ENCODE results near the gene LGR4. TPM values are rescaled to one million over a fixed set of nuclear protein-coding genes. Genes with fewer than 3 reads are reported as not detected.

The LGR4 gene
- total RNA-seq, 2 experiments from 2014 or later, result 0.06 to 1.2 TPM

DNA sequence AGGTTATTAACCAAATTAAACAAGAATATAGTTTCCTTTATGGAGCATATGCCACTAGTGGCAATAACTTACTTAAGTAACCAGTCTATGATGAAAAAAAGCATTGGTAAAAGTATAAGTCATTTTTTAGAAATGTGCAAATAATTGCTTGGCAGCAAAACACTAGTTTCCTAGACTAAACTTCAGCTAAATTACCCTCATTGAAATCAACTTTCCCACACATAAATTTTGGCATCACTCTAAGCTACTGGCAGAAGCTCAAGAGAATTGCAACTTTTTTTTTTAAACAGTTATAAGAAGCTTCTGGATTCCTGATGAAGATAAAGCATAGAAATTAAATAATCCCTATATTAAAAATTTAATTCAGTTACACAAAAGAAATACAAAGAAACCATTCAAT lies 122.1 kb downstream of the LGR4 start:
- peaks cover 51% of the 10 kb centered on the region for H3K36me3 ChIP-seq (ENCODE audit: insufficient read depth, low read length)
- H3K9me2 ChIP-seq (ENCODE audit: insufficient read depth, low read length), result no peaks in the 10 kb centered on the region
- TF ChIP-seq EZH2phosphoT487 (IDR thresholded peaks at IDR 0.05; ENCODE audit: borderline replicate concordance, low read depth, low read length), result no peak
- TF ChIP-seq, protein P1, sequence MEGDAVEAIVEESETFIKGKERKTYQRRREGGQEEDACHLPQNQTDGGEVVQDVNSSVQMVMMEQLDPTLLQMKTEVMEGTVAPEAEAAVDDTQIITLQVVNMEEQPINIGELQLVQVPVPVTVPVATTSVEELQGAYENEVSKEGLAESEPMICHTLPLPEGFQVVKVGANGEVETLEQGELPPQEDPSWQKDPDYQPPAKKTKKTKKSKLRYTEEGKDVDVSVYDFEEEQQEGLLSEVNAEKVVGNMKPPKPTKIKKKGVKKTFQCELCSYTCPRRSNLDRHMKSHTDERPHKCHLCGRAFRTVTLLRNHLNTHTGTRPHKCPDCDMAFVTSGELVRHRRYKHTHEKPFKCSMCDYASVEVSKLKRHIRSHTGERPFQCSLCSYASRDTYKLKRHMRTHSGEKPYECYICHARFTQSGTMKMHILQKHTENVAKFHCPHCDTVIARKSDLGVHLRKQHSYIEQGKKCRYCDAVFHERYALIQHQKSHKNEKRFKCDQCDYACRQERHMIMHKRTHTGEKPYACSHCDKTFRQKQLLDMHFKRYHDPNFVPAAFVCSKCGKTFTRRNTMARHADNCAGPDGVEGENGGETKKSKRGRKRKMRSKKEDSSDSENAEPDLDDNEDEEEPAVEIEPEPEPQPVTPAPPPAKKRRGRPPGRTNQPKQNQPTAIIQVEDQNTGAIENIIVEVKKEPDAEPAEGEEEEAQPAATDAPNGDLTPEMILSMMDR (conservative IDR thresholded peaks at IDR 0.05; ENCODE audit: low read length), result no peak
- H3K4me1 ChIP-seq (ENCODE audit: insufficient read depth, low read length, poor library complexity, severe bottlenecking), result no peaks in the 10 kb centered on the region
- no peak overlapping the region for H3K4me3 ChIP-seq (ENCODE audit: low read depth, low read length, poor library complexity, severe bottlenecking)
- intact Hi-C loops (cut with micrococcal nuclease; ENCODE audit: unreplicated experiment), result no loop called here
- no peaks in the 10 kb centered on the region for H4K20me1 ChIP-seq (ENCODE audit: insufficient read depth, low read length)
- ChIA-PET CTCF (ENCODE audit: unreplicated experiment) (no interaction called here), POLR2A (interaction anchor here (0.7 to 1.6 kb wide), 3 partner anchors 9 to 62 kb away, joined by 3 to 5 read pairs (median 4); partner anchors contain the start of gene CCDC34)
- no peak for DNase-seq (ENCODE audit: low spot score)
- H3K4me2 ChIP-seq (ENCODE audit: low read length), result no peak overlapping the region
- H3K27ac ChIP-seq (ENCODE audit: low read depth, low read length, poor library complexity, severe bottlenecking), result no peak overlapping the region
- no peaks in the 10 kb centered on the region for H3K79me2 ChIP-seq (ENCODE audit: insufficient read depth, low read depth, low read length)
- H3K9me3 ChIP-seq (ENCODE audit: low read length), result no peaks in the 10 kb centered on the region
- H2AFZ ChIP-seq (ENCODE audit: low read length), result no peak overlapping the region
- no TSS peak for BruUV-seq (replicated peaks)

DNA sequence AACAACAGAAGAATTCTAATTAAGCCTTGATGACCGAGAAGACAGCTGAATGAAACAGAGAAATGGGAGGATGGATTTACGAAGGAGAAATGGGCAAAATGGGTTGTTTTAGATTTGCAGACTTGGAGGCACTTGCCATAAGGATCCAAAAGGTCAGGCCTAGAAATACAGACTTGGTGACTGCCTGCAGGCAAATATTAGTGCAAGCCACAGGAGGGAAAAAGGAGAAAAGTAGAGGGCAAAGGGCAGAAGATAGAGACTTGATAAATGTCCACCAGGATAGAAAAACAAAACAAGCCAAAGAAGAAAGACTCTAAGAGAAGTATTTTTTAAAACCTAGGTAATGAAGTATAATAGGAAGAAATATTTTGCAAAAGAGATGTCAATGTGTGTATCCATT lies 122.7 kb downstream of the LGR4 start:
- Histone ChIP-seq H4K20me1 (ENCODE audit: insufficient read depth, low read length) (no peaks in the 10 kb centered on the region), H3K36me3 (ENCODE audit: insufficient read depth, low read length) (peaks cover 51% of the 10 kb centered on the region), H2AFZ (ENCODE audit: low read length) (no peak overlapping the region), H3K27ac (ENCODE audit: low read depth, low read length, poor library complexity, severe bottlenecking) (no peak overlapping the region), H3K9me2 (ENCODE audit: insufficient read depth, low read length) (no peaks in the 10 kb centered on the region), H3K4me2 (ENCODE audit: low read length) (no peak overlapping the region), H3K79me2 (ENCODE audit: insufficient read depth, low read depth, low read length) (no peaks in the 10 kb centered on the region), H3K4me3 (ENCODE audit: low read depth, low read length, poor library complexity, severe bottlenecking) (no peak overlapping the region), H3K4me1 (ENCODE audit: insufficient read depth, low read length, poor library complexity, severe bottlenecking) (no peaks in the 10 kb centered on the region), H3K9me3 (ENCODE audit: low read length) (no peaks in the 10 kb centered on the region)
- no peak for DNase-seq (ENCODE audit: low spot score)
- CTCF ChIA-PET (ENCODE audit: unreplicated experiment), result no interaction called here
- no TSS peak for BruUV-seq (replicated peaks)
- TF ChIP-seq, protein P1 (conservative IDR thresholded peaks at IDR 0.05; ENCODE audit: low read length), result no peak
- no peak for TF ChIP-seq EZH2phosphoT487 (IDR thresholded peaks at IDR 0.05; ENCODE audit: borderline replicate concordance, low read depth, low read length)
- POLR2A ChIA-PET, result interaction anchor here (0.9 kb wide), 1 partner anchor 10 kb away, joined by 4 read pairs; no protein-coding TSS in a partner anchor
- intact Hi-C loops (cut with micrococcal nuclease; ENCODE audit: unreplicated experiment), result no loop called here

DNA sequence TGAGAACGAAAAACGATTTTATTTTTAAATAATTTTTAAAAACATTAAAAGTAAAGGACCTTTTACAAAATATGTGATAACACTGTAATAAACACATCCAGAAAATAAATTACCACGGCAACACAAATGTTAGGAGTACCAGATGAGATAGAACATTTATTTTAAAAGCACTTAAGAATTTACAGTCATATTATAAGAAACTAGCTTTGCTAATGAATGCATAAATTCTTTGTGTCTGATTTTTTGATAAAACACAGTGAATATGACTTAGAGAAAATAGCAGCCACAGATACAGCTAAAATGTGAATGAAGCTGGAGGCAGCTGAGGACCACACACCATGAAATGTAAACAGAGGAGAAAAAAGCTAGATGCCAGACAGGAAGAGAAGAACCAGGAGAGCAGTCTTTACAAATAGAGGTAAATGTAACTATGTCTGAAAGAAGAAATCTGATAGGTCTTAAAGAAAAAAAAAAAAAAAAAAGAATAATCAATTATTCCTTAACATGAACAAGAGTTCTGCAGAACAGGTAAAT lies 124.2 kb downstream of the LGR4 start:
- BruUV-seq (replicated peaks), result no TSS peak
- CTCF ChIA-PET (ENCODE audit: unreplicated experiment), result no interaction called here
- POLR2A ChIA-PET, result interaction anchor here (0.8 kb wide), 1 partner anchor 19 kb away, joined by 9 read pairs; no protein-coding TSS in a partner anchor
- no peaks in the 10 kb centered on the region for H3K79me2 ChIP-seq (ENCODE audit: insufficient read depth, low read depth, low read length)
- no peak overlapping the region for H3K4me3 ChIP-seq (ENCODE audit: low read depth, low read length, poor library complexity, severe bottlenecking)
- no peak overlapping the region for H2AFZ ChIP-seq (ENCODE audit: low read length)
- DNase-seq (ENCODE audit: low spot score), result no peak
- H3K27ac ChIP-seq (ENCODE audit: low read depth, low read length, poor library complexity, severe bottlenecking), result no peak overlapping the region
- intact Hi-C loops (cut with micrococcal nuclease; ENCODE audit: unreplicated experiment), result no loop called here
- H4K20me1 ChIP-seq (ENCODE audit: insufficient read depth, low read length), result no peaks in the 10 kb centered on the region
- H3K36me3 ChIP-seq (ENCODE audit: insufficient read depth, low read length), result peaks cover 51% of the 10 kb centered on the region
- no peak overlapping the region for H3K4me2 ChIP-seq (ENCODE audit: low read length)
- no peaks in the 10 kb centered on the region for H3K4me1 ChIP-seq (ENCODE audit: insufficient read depth, low read length, poor library complexity, severe bottlenecking)
- no peak for TF ChIP-seq EZH2phosphoT487 (IDR thresholded peaks at IDR 0.05; ENCODE audit: borderline replicate concordance, low read depth, low read length)
- no peaks in the 10 kb centered on the region for H3K9me3 ChIP-seq (ENCODE audit: low read length)
- H3K9me2 ChIP-seq (ENCODE audit: insufficient read depth, low read length), result no peaks in the 10 kb centered on the region

Data from OCI-LY7 (cell line).